HG03565 (cell line): ENCODE measurements around the gene ROPN1L.
"Not testable (repeated sequence)": the region's sequence is repeated elsewhere in the genome, so short reads cannot be mapped to it uniquely, and the experiment has no call there.

Source experiments
- ATAC-seq: cut with Tn5 transposase; IDR thresholded peaks from one replicate; pipeline ENCODE4 v1.9.1; 2021; ENCODE audit warnings: mild to moderate bottlenecking, moderate library complexity; ENCODE audit not compliant: unreplicated experiment

ROPN1L gene

GRCh38 chr5:10441083-10441991, at the start of gene ROPN1L:
Gene ROPN1L, plus strand, starts transcription at chr5:10441879. Its CDS starts 289 bp downstream, at chr5:10442168.
- ATAC-seq = peak; percentile 94

GRCh38 chr5:10392567-10393328, 48.9 kb upstream of the ROPN1L start:
- ATAC-seq = not testable (repeated sequence)

- no peak for ATAC-seq
These were observed 48.2 kb upstream of the ROPN1L start for GRCh38 chr5:10393491-10393890.

- no peak for ATAC-seq
These were observed 45.1 kb upstream of the ROPN1L start for GRCh38 chr5:10396552-10396951.

- no peak for ATAC-seq
These were observed 41.8 kb upstream of the ROPN1L start for GRCh38 chr5:10399839-10400238.

- no peak for ATAC-seq
These were observed 41.3 kb upstream of the ROPN1L start for GRCh38 chr5:10400411-10400810.

GRCh38 chr5:10400831-10401230, 40.8 kb upstream of the ROPN1L start:
- no peak for ATAC-seq

- ATAC-seq = peak; percentile 54
These were observed 40.2 kb upstream of the ROPN1L start for GRCh38 chr5:10401498-10401897.

- no peak for ATAC-seq
These were observed 37.9 kb upstream of the ROPN1L start for GRCh38 chr5:10403829-10404228.

- no peak for ATAC-seq
These were observed 35.0 kb upstream of the ROPN1L start for GRCh38 chr5:10406651-10407050.

GRCh38 chr5:10409504-10409903, 32.2 kb upstream of the ROPN1L start:
- ATAC-seq = no peak

- no peak for ATAC-seq
These were observed 31.0 kb upstream of the ROPN1L start for GRCh38 chr5:10410662-10411061.

GRCh38 chr5:10411336-10411735, 30.3 kb upstream of the ROPN1L start:
- ATAC-seq = no peak

- no peak for ATAC-seq
These were observed 24.8 kb upstream of the ROPN1L start for GRCh38 chr5:10416868-10417267.

GRCh38 chr5:10418654-10419345, 22.9 kb upstream of the ROPN1L start:
- no peak for ATAC-seq

GRCh38 chr5:10420468-10420867, 21.2 kb upstream of the ROPN1L start:
- ATAC-seq = no peak

GRCh38 chr5:10420932-10421331, 20.7 kb upstream of the ROPN1L start:
- ATAC-seq = no peak

- no peak for ATAC-seq
These were observed 19.6 kb upstream of the ROPN1L start for GRCh38 chr5:10421896-10422691.

- no peak for ATAC-seq
These were observed 18.7 kb upstream of the ROPN1L start for GRCh38 chr5:10423022-10423421.

GRCh38 chr5:10424124-10424731, 17.5 kb upstream of the ROPN1L start:
- no peak for ATAC-seq
